Femur (tissue), 1 donor: ENCODE measurements around the gene SMTN.
"Not testable (repeated sequence)": the region's sequence is repeated elsewhere in the genome, so short reads cannot be mapped to it uniquely, and the experiment has no call there.

Experiments
- DNase-seq: peaks from one replicate; pipeline ENCODE4 v3.0.0-alpha.2; 2017

SMTN gene

GRCh38 chr22:31080848-31081649 lies at the start of gene SMTN:
Gene SMTN (plus strand): TSS chr22:31081318. CDS start chr22:31083259, 1,941 bp downstream.
- peak; percentile 96 for DNase-seq

- peak; percentile 83 for DNase-seq
These were observed 44.2 kb upstream of the SMTN start for GRCh38 chr22:31036671-31037550.

- DNase-seq, result no peak
These were observed 42.4 kb upstream of the SMTN start for GRCh38 chr22:31038686-31039085.

GRCh38 chr22:31039393-31039792 lies 41.7 kb upstream of the SMTN start:
- peak; percentile 77 for DNase-seq

- no peak for DNase-seq
These were observed 40.3 kb upstream of the SMTN start for GRCh38 chr22:31040542-31041398.

GRCh38 chr22:31044262-31044861 lies 36.8 kb upstream of the SMTN start:
- peak; percentile 67 for DNase-seq

- DNase-seq, result no peak
These were observed 35.1 kb upstream of the SMTN start for GRCh38 chr22:31045900-31046538.

- peak; percentile 77 for DNase-seq
These were observed 34.4 kb upstream of the SMTN start for GRCh38 chr22:31046539-31047226.

GRCh38 chr22:31048570-31048969 lies 32.5 kb upstream of the SMTN start:
- DNase-seq, result no peak

GRCh38 chr22:31049815-31050420 lies 31.2 kb upstream of the SMTN start:
- DNase-seq, result no peak

GRCh38 chr22:31055117-31055634 lies 25.9 kb upstream of the SMTN start:
- no peak for DNase-seq

GRCh38 chr22:31055635-31056159 lies 25.4 kb upstream of the SMTN start:
- peak; percentile 92 for DNase-seq

GRCh38 chr22:31056986-31057599 lies 24.0 kb upstream of the SMTN start:
- no peak for DNase-seq

- peak; percentile 37 for DNase-seq
These were observed 21.5 kb upstream of the SMTN start for GRCh38 chr22:31059663-31060062.

GRCh38 chr22:31062566-31063230 lies 18.4 kb upstream of the SMTN start:
- no peak for DNase-seq

GRCh38 chr22:31064369-31064768 lies 16.7 kb upstream of the SMTN start:
- no peak for DNase-seq

- no peak for DNase-seq
These were observed 12.1 kb upstream of the SMTN start for GRCh38 chr22:31068970-31069369.

GRCh38 chr22:31069691-31070314 lies 11.3 kb upstream of the SMTN start:
- not testable (repeated sequence) for DNase-seq

GRCh38 chr22:31073125-31073524 lies 8.0 kb upstream of the SMTN start:
- not testable (repeated sequence) for DNase-seq
